ENCODE measurements around the gene HSPA14.

- TF ChIP-seq EZH2phosphoT487 (conservative IDR thresholded peaks at IDR 0.05; ENCODE audit: low read length) (no peak), CTCF (IDR thresholded peaks at IDR 0.05; ENCODE audit: insufficient read depth, low read length, poor library complexity, severe bottlenecking) (no peak)
These were observed 73.7 kb downstream of the HSPA14 start for GRCh38 chr10:14911801-14912200.

All from SU-DHL-6 (cell line).